K562 (cell line): Measurements from ENCODE around the gene TMEM87A. TPM values are rescaled to one million over a fixed set of nuclear protein-coding genes. Genes with fewer than 3 reads are reported as not detected.

ENCODE experiments used
- ADNP ChIP-seq: fragments of 200-800 bp; sonication (Bioruptor generic); IDR thresholded peaks from 2 replicates; pipeline ENCODE4 v1.6.1; 2016; ENCODE audit warnings: missing genetic modification characterization, missing compliant biosample characterization
- ATF7 ChIP-seq: fragments of 450-650 bp; IDR thresholded peaks from 2 replicates; pipeline ENCODE4 v1.7.1; 2014; ENCODE audit warnings: mild to moderate bottlenecking, moderate library complexity
- CC2D1A ChIP-seq: fragments of 450-650 bp; IDR thresholded peaks from 2 replicates; pipeline ENCODE4 v1.6.1; 2017; ENCODE audit warnings: mild to moderate bottlenecking
- CEBPG ChIP-seq, 3 experiments: fragments of 200-800 bp in 1 of 3; sonication (Bioruptor generic) in 1 of 3; sonication (generic) in 1 of 3; formaldehyde crosslinking in 1 of 3; IDR thresholded peaks in 2 of 3; conservative IDR thresholded peaks in 1 of 3; 2 replicates each; pipeline versions ENCODE4 v1.6.1 to v1.8.0; 2016 to 2022; ENCODE audit warnings: missing compliant biosample characterization in 2 of 3, missing genetic modification characterization in 2 of 3, mild to moderate bottlenecking in 1 of 3, missing genetic modification reagents in 1 of 3
- DMBX1 ChIP-seq: fragments of 250-450 bp; sonication (Bioruptor Pico); IDR thresholded peaks from 2 replicates; pipeline ENCODE4 v1.8.0; 2022; ENCODE audit warnings: inconsistent platforms, mild to moderate bottlenecking, moderate library complexity, borderline replicate concordance
- GMEB1 ChIP-seq: fragments of 250-450 bp; sonication (Bioruptor Pico); IDR thresholded peaks from 2 replicates; pipeline ENCODE4 v1.4.0; 2020; ENCODE audit warnings: mild to moderate bottlenecking
- HLTF ChIP-seq: fragments of 450-650 bp; IDR thresholded peaks from 2 replicates; pipeline ENCODE4 v1.6.1; 2016
- MCM5 ChIP-seq: fragments of 450-650 bp; IDR thresholded peaks from 2 replicates; pipeline ENCODE4 v1.6.1; 2016; ENCODE audit warnings: low read depth
- RBM25 ChIP-seq: fragments of 200-400 bp; formaldehyde crosslinking; IDR thresholded peaks from 2 replicates; pipeline ENCODE4 v1.6.1; 2018; ENCODE audit warnings: low read length, low read depth, moderate library complexity; ENCODE audit not compliant: severe bottlenecking
- SOX6 ChIP-seq: fragments of 450-650 bp; IDR thresholded peaks from 2 replicates; pipeline ENCODE4 v1.6.1; 2014; ENCODE audit warnings: mild to moderate bottlenecking
- ZBTB7A ChIP-seq: IDR thresholded peaks from 2 replicates; pipeline ENCODE4 v1.6.1; 2011; ENCODE audit warnings: low read depth, mild to moderate bottlenecking, low read length, moderate library complexity, borderline replicate concordance; ENCODE audit not compliant: control insufficient read depth
- ZNF583 ChIP-seq: fragments of 250-450 bp; sonication (Bioruptor Pico); IDR thresholded peaks from 2 replicates; pipeline ENCODE4 v1.4.0; 2020
- ZSCAN29 ChIP-seq: fragments of 450-650 bp; IDR thresholded peaks from 2 replicates; pipeline ENCODE4 v1.6.1; 2017
- polyA plus RNA-seq, 8 experiments: library from polyadenylated mRNA; depleted of rRNA in 4 of 8; stranded (reverse) in 5 of 8; unstranded in 3 of 8; fragments of >200 nt; fragmentation: Nextera tagmentation in 2 of 8; fragmentation: Illumina TruSeq in 1 of 8; extraction: Ambion mirVana in 2 of 8; extraction: Trizol in 1 of 8; gene quantifications; 2 replicates each; pipeline versions ENCODE4 v1.2.1 to v1.2.3, GENCODE V29; 2011 to 2014; ENCODE audit warnings: inconsistent platforms in 1 of 8, missing spikeins in 1 of 8
- total RNA-seq, 7 experiments: library from RNA; depleted of rRNA in 6 of 7; stranded (reverse); fragments of >200 nt in 6 of 7; fragmentation: Illumina TruSeq in 2 of 7; extraction: Trizol in 2 of 7; gene quantifications; 2 replicates each; pipeline versions ENCODE4 v1.2.1 to v1.2.3, GENCODE V29; 2011 to 2021; ENCODE audit warnings: low replicate concordance in 1 of 7
- TF ChIP-seq, protein P1 (sequence below): fragments of 450-650 bp; IDR thresholded peaks from 2 replicates; pipeline ENCODE4 v1.6.1; 2014; ENCODE audit warnings: low read depth, mild to moderate bottlenecking, moderate library complexity, borderline replicate concordance
- TF ChIP-seq, protein P2 (sequence below): fragments of 450-650 bp; formaldehyde crosslinking; IDR thresholded peaks from 2 replicates; pipeline ENCODE4 v1.4.0; 2022; ENCODE audit warnings: missing genetic modification characterization
- TF ChIP-seq, protein P3 (sequence below), 2 experiments: fragments of 150-350 bp in 1 of 2; IDR thresholded peaks; 2 replicates each; pipeline ENCODE4 v1.6.1; 2012 to 2016; ENCODE audit warnings: low read depth in 2 of 2, low read length in 2 of 2, mild to moderate bottlenecking in 1 of 2, moderate library complexity in 1 of 2

The TMEM87A gene
- total and polyA plus RNA-seq, 9 of the 15 experiments (the other 6 are each of a cell fraction or from before 2014, with no cell fraction given) = 16.6 to 43.3 (median 29.6) TPM

DNA sequence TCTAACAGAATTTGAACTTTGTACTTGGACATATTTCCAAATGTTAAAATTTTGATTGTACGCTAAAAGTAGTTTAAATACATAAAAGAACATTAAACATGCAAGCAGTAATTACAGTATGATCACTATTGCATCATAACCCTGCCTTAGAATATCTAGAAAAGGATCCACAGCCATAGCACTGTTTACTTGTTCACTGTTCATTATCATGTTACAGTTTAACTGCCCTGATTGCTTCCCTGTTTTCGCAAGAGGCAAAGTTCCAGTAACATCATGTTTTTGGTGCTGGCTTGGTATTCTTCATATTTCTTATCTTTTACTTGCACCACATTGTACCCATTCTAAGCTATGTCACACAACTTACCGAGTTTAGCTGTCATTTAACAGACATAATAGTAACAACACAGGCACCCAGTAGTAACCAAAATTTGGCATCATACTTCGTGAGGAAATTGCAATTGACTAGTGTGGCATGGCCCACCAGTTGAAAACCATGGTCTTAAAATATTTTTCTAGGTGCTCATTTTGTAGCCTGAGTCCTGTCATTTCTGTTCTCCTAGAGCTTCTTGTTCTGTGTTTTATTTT is 13.3 kb upstream of the TMEM87A start (continued):
- TF ChIP-seq ADNP (tag) (no peak), SOX6 (peak; percentile 37; the same call in 1 of the 2 replicates), ZBTB7A (no peak), DMBX1 (no peak), GMEB1 (CRISPR knock-in tag) (no peak), MCM5 (no peak), ZNF583 (no peak), HLTF (no peak), CC2D1A (no peak), CEBPG (CRISPR knock-in tag; IDR thresholded peaks at IDR 0.05) (peak; percentile 33; the same call in 1 of the 2 replicates), CEBPG (tag; conservative IDR thresholded peaks at IDR 0.05 in 1 of 2, IDR thresholded peaks at IDR 0.05 in 1 of 2) (peak; percentile 95 to 97), ATF7 (peak; percentile 28; the same call in 1 of the 2 replicates), ZSCAN29 (no peak), RBM25 (peak; percentile 6)
- TF ChIP-seq, protein P1, sequence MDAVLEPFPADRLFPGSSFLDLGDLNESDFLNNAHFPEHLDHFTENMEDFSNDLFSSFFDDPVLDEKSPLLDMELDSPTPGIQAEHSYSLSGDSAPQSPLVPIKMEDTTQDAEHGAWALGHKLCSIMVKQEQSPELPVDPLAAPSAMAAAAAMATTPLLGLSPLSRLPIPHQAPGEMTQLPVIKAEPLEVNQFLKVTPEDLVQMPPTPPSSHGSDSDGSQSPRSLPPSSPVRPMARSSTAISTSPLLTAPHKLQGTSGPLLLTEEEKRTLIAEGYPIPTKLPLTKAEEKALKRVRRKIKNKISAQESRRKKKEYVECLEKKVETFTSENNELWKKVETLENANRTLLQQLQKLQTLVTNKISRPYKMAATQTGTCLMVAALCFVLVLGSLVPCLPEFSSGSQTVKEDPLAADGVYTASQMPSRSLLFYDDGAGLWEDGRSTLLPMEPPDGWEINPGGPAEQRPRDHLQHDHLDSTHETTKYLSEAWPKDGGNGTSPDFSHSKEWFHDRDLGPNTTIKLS = no peak
- TF ChIP-seq, protein P2, sequence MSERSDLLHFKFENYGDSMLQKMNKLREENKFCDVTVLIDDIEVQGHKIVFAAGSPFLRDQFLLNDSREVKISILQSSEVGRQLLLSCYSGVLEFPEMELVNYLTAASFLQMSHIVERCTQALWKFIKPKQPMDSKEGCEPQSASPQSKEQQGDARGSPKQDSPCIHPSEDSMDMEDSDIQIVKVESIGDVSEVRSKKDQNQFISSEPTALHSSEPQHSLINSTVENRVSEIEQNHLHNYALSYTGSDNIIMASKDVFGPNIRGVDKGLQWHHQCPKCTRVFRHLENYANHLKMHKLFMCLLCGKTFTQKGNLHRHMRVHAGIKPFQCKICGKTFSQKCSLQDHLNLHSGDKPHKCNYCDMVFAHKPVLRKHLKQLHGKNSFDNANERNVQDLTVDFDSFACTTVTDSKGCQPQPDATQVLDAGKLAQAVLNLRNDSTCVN = no peak
- TF ChIP-seq, protein P3, sequence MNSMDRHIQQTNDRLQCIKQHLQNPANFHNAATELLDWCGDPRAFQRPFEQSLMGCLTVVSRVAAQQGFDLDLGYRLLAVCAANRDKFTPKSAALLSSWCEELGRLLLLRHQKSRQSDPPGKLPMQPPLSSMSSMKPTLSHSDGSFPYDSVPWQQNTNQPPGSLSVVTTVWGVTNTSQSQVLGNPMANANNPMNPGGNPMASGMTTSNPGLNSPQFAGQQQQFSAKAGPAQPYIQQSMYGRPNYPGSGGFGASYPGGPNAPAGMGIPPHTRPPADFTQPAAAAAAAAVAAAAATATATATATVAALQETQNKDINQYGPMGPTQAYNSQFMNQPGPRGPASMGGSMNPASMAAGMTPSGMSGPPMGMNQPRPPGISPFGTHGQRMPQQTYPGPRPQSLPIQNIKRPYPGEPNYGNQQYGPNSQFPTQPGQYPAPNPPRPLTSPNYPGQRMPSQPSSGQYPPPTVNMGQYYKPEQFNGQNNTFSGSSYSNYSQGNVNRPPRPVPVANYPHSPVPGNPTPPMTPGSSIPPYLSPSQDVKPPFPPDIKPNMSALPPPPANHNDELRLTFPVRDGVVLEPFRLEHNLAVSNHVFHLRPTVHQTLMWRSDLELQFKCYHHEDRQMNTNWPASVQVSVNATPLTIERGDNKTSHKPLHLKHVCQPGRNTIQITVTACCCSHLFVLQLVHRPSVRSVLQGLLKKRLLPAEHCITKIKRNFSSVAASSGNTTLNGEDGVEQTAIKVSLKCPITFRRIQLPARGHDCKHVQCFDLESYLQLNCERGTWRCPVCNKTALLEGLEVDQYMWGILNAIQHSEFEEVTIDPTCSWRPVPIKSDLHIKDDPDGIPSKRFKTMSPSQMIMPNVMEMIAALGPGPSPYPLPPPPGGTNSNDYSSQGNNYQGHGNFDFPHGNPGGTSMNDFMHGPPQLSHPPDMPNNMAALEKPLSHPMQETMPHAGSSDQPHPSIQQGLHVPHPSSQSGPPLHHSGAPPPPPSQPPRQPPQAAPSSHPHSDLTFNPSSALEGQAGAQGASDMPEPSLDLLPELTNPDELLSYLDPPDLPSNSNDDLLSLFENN (IDR thresholded peaks at IDR 0.05; ENCODE audit: low read depth in 2 of 2, low read length in 2 of 2) = no peak
